GM12872 (cell line): ENCODE data around the gene GFY.

Source experiments
- TF ChIP-seq, protein P1 (sequence below): IDR thresholded peaks from 3 replicates; pipeline ENCODE4 v1.5.1; 2011; ENCODE audit warnings: low read depth, mild to moderate bottlenecking, low read length, moderate library complexity; ENCODE audit not compliant: insufficient read depth

Gene GFY

DNA sequence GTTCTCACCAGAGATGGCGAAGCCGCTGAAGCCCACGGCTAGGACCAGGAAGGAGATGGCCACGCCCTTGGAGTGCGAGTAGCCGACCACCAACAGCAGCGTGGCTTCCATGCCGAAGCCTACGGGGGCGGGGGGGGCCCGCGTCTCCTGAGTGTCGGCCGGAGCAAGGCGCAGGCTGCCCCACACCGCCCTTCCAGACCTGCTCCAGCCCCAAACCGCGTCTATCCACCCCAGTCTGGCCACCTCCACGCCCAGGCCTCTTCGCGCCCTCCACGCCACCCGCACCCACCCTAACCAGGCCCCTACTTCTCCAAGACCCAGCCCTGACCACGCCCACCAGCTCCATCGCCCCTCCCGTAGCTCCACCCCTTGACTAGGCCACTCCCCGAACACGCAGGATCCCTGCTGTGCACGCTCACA lies 6.2 kb downstream of the GFY start:
- TF ChIP-seq, protein P1, sequence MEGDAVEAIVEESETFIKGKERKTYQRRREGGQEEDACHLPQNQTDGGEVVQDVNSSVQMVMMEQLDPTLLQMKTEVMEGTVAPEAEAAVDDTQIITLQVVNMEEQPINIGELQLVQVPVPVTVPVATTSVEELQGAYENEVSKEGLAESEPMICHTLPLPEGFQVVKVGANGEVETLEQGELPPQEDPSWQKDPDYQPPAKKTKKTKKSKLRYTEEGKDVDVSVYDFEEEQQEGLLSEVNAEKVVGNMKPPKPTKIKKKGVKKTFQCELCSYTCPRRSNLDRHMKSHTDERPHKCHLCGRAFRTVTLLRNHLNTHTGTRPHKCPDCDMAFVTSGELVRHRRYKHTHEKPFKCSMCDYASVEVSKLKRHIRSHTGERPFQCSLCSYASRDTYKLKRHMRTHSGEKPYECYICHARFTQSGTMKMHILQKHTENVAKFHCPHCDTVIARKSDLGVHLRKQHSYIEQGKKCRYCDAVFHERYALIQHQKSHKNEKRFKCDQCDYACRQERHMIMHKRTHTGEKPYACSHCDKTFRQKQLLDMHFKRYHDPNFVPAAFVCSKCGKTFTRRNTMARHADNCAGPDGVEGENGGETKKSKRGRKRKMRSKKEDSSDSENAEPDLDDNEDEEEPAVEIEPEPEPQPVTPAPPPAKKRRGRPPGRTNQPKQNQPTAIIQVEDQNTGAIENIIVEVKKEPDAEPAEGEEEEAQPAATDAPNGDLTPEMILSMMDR, result no peak

GRCh38 chr19:49432141-49433073 lies 7.2 kb downstream of the GFY start:
- TF ChIP-seq, protein P1, result no peak

GRCh38 chr19:49433240-49433901 lies 8.2 kb downstream of the GFY start:
- TF ChIP-seq, protein P1, result no peak

GRCh38 chr19:49434907-49435583 lies 9.9 kb downstream of the GFY start:
- TF ChIP-seq, protein P1, result no peak

DNA sequence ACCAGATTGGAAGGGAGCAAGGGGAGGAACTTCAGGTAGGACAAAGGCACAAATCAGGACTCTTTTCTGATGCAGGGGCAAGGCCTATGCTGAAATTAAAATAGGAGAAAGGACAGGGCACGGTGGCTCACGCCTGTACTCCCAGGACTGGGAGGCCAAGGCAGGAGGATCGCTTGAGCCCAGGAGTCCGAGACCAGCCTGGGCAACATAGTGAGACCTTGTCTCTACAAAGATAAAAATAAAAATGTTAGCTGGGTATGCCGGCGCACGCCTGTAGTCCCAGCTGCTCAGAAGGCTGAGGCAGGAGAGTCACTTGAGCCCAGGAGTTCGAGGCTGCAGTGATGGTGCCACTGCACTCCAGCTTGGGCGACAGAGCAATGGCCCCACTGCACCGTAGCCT lies 10.5 kb downstream of the GFY start:
- TF ChIP-seq, protein P1, result no peak

GRCh38 chr19:49436381-49437017 lies 11.3 kb downstream of the GFY start:
- TF ChIP-seq, protein P1, result no peak
